Loucy (cell line): ENCODE data around the gene CDH5.

Experiments used
- EZH2phosphoT487 ChIP-seq: fragments of 200-600 bp; IDR thresholded peaks from 2 replicates; pipeline ENCODE4 v1.6.1; 2018; ENCODE audit warnings: antibody characterized with exemption, mild to moderate bottlenecking, moderate library complexity, borderline replicate concordance
- TF ChIP-seq, protein P1 (sequence below): fragments of 200-600 bp; sonication (generic); conservative IDR thresholded peaks from 2 replicates; pipeline ENCODE4 v1.5.1; 2014; ENCODE audit warnings: mild to moderate bottlenecking, antibody characterized with exemption, low read length

DNA sequence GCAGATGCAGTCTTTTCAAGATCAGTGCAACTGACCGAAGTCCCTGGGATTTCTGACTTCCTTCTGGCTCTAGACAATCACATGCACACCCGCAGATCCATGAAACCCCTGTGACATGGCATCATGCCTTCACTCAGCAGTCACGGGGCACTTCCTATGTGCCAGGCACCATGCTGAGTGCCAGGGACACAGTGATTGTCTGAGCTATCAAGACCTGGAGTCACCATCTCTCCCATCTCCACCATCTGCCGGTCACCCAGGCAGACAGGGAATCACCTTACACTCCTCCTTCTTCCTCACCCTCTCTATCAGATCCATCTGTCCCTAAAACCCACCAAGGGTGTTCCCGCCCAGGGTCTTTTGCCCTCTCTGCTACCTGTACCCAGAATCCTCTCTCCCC is 65.9 kb downstream of the CDH5 start:
- no peak for TF ChIP-seq EZH2phosphoT487
- TF ChIP-seq, protein P1, sequence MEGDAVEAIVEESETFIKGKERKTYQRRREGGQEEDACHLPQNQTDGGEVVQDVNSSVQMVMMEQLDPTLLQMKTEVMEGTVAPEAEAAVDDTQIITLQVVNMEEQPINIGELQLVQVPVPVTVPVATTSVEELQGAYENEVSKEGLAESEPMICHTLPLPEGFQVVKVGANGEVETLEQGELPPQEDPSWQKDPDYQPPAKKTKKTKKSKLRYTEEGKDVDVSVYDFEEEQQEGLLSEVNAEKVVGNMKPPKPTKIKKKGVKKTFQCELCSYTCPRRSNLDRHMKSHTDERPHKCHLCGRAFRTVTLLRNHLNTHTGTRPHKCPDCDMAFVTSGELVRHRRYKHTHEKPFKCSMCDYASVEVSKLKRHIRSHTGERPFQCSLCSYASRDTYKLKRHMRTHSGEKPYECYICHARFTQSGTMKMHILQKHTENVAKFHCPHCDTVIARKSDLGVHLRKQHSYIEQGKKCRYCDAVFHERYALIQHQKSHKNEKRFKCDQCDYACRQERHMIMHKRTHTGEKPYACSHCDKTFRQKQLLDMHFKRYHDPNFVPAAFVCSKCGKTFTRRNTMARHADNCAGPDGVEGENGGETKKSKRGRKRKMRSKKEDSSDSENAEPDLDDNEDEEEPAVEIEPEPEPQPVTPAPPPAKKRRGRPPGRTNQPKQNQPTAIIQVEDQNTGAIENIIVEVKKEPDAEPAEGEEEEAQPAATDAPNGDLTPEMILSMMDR, result no peak
